CD4-positive, alpha-beta T cell (primary cell): ENCODE measurements around the gene ERC2. TPM values are rescaled to one million over a fixed set of nuclear protein-coding genes. Genes with fewer than 3 reads are reported as not detected.

ENCODE experiments used
- ATAC-seq: fragments of 200-7000 bp; cut with Tn5 transposase; one replicate; pipeline ENCODE4 v1.10.0; 2022; ENCODE audit warnings: mild to moderate bottlenecking; ENCODE audit not compliant: poor library complexity
- CTCF ChIA-PET: fragments of 350-600 bp; sonication (Branson Sonifier 250); formaldehyde crosslinking; loops from one replicate; lab custom pipeline; 2021; ENCODE audit warnings: antibody characterized with exemption, inconsistent platforms; lab: Charles Lee
- POLR2A ChIA-PET: fragments of 350-600 bp; sonication (Branson Sonifier 250); formaldehyde crosslinking; loops from one replicate; lab custom pipeline; 2021; ENCODE audit warnings: antibody characterized with exemption, inconsistent platforms; lab: Charles Lee
- DNase-seq, 14 experiments: peaks; one replicate each; pipeline ENCODE4 v3.0.0-alpha.2; 2013 to 2020; ENCODE audit warnings: mixed read lengths in 2 of 14
- H3K27ac ChIP-seq, 2 donors: one replicate each; pipeline versions ENCODE4 v1.5.1 to v1.7.0; 2013; ENCODE audit warnings: low read length in 2 of 2, low read depth in 1 of 2, mild to moderate bottlenecking in 1 of 2
- H3K27me3 ChIP-seq, 2 experiments: 1 replicate in 1 of 2; 2 replicates in 1 of 2; pipeline versions ENCODE4 v1.6.1 to v1.7.0; 2013; ENCODE audit warnings: low read length in 2 of 2, control low read depth in 1 of 2, mild to moderate bottlenecking in 1 of 2, moderate library complexity in 1 of 2; ENCODE audit not compliant: insufficient read depth in 2 of 2, control insufficient read depth in 1 of 2
- H3K36me3 ChIP-seq: one replicate; pipeline ENCODE4 v1.6.1; 2013; ENCODE audit warnings: low read length, control low read depth; ENCODE audit not compliant: insufficient read depth
- H3K4me1 ChIP-seq: one replicate; pipeline ENCODE4 v1.6.1; 2013; ENCODE audit warnings: low read length, control low read depth; ENCODE audit not compliant: insufficient read depth
- H3K4me3 ChIP-seq: one replicate; pipeline ENCODE4 v1.5.1; 2013; ENCODE audit warnings: mild to moderate bottlenecking, low read length, moderate library complexity
- H3K9me3 ChIP-seq, 2 experiments: 1 replicate in 1 of 2; 2 replicates in 1 of 2; pipeline versions ENCODE4 v1.6.1 to v1.7.0; 2013; ENCODE audit warnings: low read length in 2 of 2, mild to moderate bottlenecking in 2 of 2, control low read depth in 1 of 2, moderate library complexity in 1 of 2; ENCODE audit not compliant: control insufficient read depth in 1 of 2, insufficient read depth in 1 of 2
- H3K27ac Mint-ChIP-seq: one replicate; pipeline ENCODE4 v1.8.0; 2020; ENCODE audit warnings: mixed read lengths
- H3K27me3 Mint-ChIP-seq: one replicate; pipeline ENCODE4 v1.8.0; 2021; ENCODE audit warnings: mixed read lengths
- H3K36me3 Mint-ChIP-seq: one replicate; pipeline ENCODE4 v1.8.0; 2021; ENCODE audit warnings: low read depth, mixed read lengths
- H3K4me1 Mint-ChIP-seq: one replicate; pipeline ENCODE4 v1.8.0; 2021; ENCODE audit warnings: low read depth, mixed read lengths
- H3K4me3 Mint-ChIP-seq: one replicate; pipeline ENCODE4 v1.8.0; 2020; ENCODE audit warnings: mild to moderate bottlenecking, mixed read lengths
- H3K9me3 Mint-ChIP-seq: one replicate; pipeline ENCODE4 v1.8.0; 2020; ENCODE audit warnings: mixed read lengths
- CTCF ChIP-seq: fragments of 200-600 bp; IDR thresholded peaks from one replicate; pipeline ENCODE4 v1.8.0; 2022; ENCODE audit warnings: antibody characterized with exemption, mild to moderate bottlenecking
- intact Hi-C, 2 experiments: fragments of 100-400 bp; cut with DNase I in 1 of 2; cut with micrococcal nuclease in 1 of 2; formaldehyde crosslinking; loops; one replicate each; pipeline versions ENCODE4 v1.15.1 to v1.9.0; 2023 to 2025; cut with DNase I, micrococcal nuclease
- total RNA-seq, 174 experiments: library from RNA in 2 of 174; stranded (reverse) in 2 of 174; gene quantifications; one replicate each; pipeline ENCODE4 v1.2.3 and lab custom pipeline; 2021 to 2026

Gene ERC2
- total RNA-seq, 2 experiments from 2014 or later = not detected

GRCh38 chr3:55974421-55975165 is 493.7 kb downstream of the ERC2 start:
- CTCF ChIA-PET = interaction anchor here (0.5 kb wide), 1 partner anchor 15 kb away, joined by 3 read pairs; no protein-coding TSS in a partner anchor
- no peaks in the 10 kb centered on the region for H3K27me3 Mint-ChIP-seq
- intact Hi-C loops = no loop called here
- ATAC-seq = no peak
- Histone ChIP-seq H3K4me1 (no peaks in the 10 kb centered on the region), H3K36me3 (no peaks in the 10 kb centered on the region), H3K27ac (no peak overlapping the region), H3K9me3 (no peaks in the 10 kb centered on the region), H3K27me3 (no peaks in the 10 kb centered on the region), H3K4me3 (no peak overlapping the region)
- no peak for DNase-seq
- no peaks in the 10 kb centered on the region for H3K4me1 Mint-ChIP-seq
- no peak for TF ChIP-seq CTCF
- no peak overlapping the region for H3K27ac Mint-ChIP-seq
- no peak overlapping the region for H3K4me3 Mint-ChIP-seq
- no peaks in the 10 kb centered on the region for H3K36me3 Mint-ChIP-seq
- POLR2A ChIA-PET = no interaction called here
- H3K9me3 Mint-ChIP-seq = peaks cover 3% of the 10 kb centered on the region

- no peaks in the 10 kb centered on the region for H3K36me3 Mint-ChIP-seq
- no peak for TF ChIP-seq CTCF
Observed at GRCh38 chr3:55969634-55970033, 498.6 kb downstream of the ERC2 start.

GRCh38 chr3:55968331-55968730 is 499.9 kb downstream of the ERC2 start:
- Mint-ChIP-seq H3K4me1 (no peaks in the 10 kb centered on the region), H3K27ac (no peak overlapping the region), H3K9me3 (no peaks in the 10 kb centered on the region), H3K27me3 (no peaks in the 10 kb centered on the region), H3K36me3 (no peaks in the 10 kb centered on the region), H3K4me3 (no peak overlapping the region)
- ChIA-PET CTCF (interaction anchor here (1.1 kb wide), 1 partner anchor 20 kb away, joined by 3 read pairs; no protein-coding TSS in a partner anchor), POLR2A (no interaction called here)
- intact Hi-C loops = no loop called here
- ATAC-seq (no peak), DNase-seq (no peak)
- H3K27me3 ChIP-seq = no peaks in the 10 kb centered on the region
- no peak overlapping the region for H3K27ac ChIP-seq
- no peak overlapping the region for H3K4me3 ChIP-seq
- H3K36me3 ChIP-seq = no peaks in the 10 kb centered on the region
- no peak for TF ChIP-seq CTCF
- H3K9me3 ChIP-seq = no peaks in the 10 kb centered on the region
- H3K4me1 ChIP-seq = no peaks in the 10 kb centered on the region

More at GRCh38 chr3:55969634-55970033, 498.6 kb downstream of the ERC2 start:
- H3K27me3 ChIP-seq = no peaks in the 10 kb centered on the region
- Mint-ChIP-seq H3K27me3 (no peaks in the 10 kb centered on the region), H3K27ac (no peak overlapping the region), H3K9me3 (no peaks in the 10 kb centered on the region), H3K4me3 (no peak overlapping the region), H3K4me1 (no peaks in the 10 kb centered on the region)
- no peak overlapping the region for H3K27ac ChIP-seq
- ChIA-PET CTCF (interaction anchor here (1.1 kb wide), 1 partner anchor 22 kb away, joined by 3 read pairs; no protein-coding TSS in a partner anchor), POLR2A (no interaction called here)
- H3K4me3 ChIP-seq = no peak overlapping the region
- no peaks in the 10 kb centered on the region for H3K36me3 ChIP-seq
- DNase-seq = no peak
- intact Hi-C loops = no loop called here
- H3K4me1 ChIP-seq = no peaks in the 10 kb centered on the region
- ATAC-seq = no peak
- no peaks in the 10 kb centered on the region for H3K9me3 ChIP-seq
